CD4-positive, alpha-beta T cell treated with Interleukin-10 for 1 hour (primary cell): ENCODE data around the gene QKI.
"Not testable (repeated sequence)": the region's sequence is repeated elsewhere in the genome, so short reads cannot be mapped to it uniquely, and the experiment has no call there.

Experiments used
- DNase-seq: peaks from one replicate; pipeline ENCODE4 v3.0.0-alpha.2; 2020

QKI gene

DNA sequence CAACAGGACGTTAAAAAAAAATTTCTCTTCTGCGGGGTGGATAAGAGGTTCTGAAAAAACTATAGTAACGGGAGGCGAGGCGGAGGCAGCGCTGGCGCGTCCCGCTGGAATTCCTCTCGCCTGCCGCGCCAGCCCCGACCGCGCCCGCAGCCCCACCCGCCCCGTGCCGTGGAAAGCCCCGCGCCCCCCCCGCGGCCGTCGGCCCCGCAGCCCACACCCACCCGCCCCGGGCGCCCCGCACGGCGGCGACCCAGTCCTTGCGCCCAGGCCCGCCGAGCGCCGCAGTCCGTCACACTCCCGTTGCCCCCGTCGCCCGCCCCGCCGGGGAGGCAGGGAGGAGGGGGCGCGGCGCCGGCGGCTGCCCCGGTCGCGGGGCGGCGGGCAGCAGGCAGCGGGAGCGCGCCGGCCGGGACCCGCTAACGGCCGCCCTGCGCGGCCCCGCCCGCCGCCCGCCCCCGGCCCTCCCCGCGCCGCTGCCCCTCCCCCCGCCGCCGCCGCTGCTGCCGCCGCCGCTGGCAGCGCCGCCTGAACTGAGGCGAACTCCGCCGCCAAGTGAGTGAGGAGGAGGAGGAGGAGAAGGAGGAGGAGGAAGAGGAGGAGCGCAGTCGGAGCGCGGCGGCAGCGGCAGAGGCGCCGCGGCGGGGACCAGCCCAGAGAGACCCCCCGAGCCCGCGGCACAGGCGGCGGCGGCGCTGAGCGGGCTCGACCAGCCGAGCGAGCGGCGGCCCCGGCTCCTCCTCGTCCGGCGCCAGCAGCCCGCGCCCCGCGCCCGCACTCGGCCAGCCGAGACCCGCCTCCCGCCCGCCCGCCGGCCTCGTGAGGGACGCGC, at the start of gene QKI:
TSS of gene QKI (plus strand) at position 602 of the 829 bp plus-strand sequence. CDS start 476 bp downstream, outside the sequence.
- DNase-seq, result peak; percentile 89

DNA sequence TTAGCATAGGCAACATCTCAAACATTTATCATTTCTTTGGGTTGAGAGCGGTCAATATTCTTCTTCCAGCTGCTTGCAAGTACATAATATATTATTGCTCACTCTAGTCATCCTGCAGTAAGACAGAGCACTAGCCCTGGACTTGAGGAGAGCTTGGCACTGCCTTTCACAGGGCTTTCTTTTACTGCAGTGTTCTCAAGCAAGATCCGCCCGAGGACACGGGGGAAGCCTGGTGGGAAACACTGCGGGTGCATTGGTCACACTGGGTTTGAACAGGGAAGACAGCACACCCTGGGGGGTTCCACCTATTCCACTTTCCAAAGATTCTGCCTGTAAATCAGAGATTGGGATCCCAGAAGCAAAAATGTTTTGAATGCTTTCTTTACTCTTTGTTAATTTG, 48.2 kb upstream of the QKI start:
- no peak for DNase-seq

DNA sequence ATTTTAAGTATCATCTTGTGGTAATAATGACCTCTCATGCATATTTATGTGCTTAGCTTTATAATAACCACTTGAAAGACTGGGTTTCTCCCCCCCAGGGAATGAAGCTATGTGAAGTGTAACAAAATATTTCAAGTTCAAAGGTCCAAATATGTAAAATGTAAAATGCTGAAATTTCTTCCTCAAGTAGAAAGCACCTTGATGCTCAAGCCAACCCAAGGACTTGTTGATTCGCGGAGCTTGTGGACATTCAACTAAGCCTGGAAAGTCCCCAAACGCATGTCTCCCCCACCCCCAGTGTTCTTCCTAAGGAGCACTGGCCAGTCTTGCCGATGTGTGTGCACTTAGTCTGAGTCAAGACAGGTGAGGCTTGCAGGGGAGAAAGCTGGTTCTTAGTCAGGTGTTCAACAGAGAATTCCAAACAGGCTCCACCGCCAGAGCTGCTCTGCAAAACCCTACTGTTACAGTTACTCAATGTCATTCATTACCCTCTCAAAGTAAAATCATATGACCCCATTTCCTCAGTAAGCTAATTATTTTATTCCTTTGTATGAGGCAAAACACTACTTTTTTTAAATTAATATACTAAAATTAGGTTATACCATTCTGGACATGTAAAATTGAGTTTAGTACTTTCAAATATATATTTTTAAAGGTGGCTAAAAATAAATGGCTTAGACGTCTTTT, 46.9 kb upstream of the QKI start:
- no peak for DNase-seq

DNA sequence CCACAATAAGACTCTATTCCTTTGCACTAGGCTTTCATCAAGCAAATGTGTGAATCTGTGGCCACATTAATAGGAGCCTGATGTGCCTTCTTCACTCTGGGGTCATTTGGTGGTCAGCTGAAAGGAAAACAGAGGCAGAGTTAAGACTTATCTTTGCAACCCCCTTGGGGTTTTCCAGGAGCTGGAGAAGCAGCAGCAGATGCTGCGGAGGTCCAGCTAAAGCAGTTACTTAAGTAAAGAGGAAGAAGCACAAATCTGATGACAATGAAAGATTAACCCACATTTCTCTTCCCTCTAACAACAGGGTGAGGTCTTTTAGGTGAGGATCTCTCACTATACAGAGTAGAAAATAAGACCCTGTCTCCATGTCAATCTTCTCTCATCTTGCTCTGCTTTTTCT, 45.4 kb upstream of the QKI start:
- DNase-seq, result no peak

DNA sequence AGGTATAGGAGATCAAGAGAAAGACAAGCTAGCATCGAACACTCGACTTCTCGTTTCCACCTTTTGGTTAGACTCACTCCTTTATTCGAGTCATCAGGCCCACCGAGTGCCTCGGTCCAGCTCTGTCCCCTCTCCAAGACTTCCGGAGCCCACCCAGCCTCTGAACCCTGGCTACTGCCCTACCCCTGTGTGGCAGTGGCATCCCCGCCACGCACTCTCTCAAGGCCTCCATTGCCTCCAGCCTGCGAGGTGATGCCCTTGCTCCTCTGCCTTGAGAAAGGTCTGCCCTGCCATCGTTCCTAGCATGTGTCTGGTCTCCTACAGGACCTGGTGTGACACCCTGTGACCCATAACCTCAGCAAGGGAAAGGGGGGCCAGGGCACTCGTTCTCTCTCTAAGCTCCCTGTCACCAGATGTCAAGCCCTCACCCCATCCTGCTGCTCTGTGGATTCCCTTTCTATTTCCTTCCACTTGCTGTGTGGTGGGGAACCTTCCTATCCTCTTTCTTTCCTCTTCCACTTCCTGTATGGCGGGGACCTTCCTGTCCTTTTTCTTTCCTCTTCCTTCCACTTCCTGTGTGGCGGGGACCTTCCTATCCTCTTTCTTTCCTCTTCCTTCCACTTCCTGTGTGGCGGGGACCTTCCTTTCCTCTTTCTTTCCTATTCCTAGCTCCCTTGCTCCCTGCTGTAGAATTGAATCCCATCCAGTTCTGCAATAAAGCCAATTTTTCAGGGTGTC, 44.7 kb upstream of the QKI start:
- no peak for DNase-seq

DNA sequence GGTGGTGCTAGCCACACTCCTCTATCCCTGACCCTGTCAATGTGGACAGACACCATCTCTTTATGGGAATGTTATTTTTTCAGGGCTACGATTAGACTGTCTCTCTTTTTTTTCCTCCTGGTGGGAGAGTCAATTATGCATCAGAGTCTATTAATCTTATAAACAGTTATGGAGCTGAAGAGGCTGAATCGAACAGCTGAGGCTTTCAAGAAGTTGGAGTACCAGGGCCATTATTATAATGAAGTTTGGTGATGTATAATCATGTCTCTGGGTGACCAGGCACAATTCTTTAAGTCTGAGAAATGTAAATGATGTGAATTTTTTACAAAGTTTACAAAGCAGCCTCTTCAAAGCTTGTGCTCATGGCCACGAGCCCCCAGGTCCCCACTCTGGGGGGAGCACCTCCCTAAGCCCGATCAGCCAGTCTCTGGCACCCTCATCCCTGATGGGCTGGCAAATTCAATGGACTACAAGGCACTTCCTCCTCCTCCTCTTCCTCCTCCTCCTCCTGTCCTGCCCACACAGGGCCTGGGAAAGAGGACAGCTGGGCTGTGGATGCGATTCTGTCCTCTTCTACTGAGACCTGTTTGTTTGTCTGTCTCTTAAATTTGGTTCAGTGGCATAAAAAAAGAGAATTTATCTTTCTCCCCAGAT, 43.9 kb upstream of the QKI start:
- DNase-seq, result no peak

DNA sequence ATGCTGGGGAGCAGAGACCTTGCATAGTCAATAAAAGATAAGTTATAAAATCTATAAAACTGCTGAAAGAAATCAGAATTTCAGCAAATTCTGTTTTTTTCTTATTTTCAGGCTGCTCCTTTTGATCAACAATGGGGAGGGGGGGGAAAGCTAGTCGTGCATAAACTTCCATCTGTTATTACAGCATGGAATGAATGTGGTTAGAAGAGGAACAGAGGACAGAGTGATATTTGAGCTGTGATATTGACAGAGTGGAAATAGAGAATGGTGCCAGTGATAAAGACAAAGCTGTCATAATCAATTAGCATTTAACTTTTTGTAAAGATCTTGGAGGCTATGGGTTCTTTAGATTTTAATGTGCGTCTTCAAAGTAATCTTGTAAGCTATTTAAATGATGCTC, 43.4 kb upstream of the QKI start:
- no peak for DNase-seq

DNA sequence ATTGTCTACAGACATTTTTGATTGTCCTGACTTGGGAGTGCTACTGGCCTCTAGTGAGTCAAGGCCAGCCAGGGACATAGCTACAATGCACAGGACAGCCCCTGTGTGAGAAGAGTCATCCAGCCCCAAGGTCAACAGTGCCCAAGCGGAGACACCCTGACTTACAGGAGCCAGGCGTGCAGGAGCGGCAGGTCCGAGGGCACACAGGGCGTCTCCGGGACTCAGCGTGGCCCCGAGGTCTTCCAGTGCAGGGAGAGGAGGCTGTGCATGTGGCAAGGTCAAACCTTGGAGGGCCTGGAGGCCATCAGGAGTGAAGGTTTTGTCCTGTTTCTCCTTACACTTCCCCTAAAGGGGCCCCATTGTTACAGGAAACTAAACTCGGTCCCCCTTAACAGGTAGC, 41.3 kb upstream of the QKI start:
- no peak for DNase-seq

DNA sequence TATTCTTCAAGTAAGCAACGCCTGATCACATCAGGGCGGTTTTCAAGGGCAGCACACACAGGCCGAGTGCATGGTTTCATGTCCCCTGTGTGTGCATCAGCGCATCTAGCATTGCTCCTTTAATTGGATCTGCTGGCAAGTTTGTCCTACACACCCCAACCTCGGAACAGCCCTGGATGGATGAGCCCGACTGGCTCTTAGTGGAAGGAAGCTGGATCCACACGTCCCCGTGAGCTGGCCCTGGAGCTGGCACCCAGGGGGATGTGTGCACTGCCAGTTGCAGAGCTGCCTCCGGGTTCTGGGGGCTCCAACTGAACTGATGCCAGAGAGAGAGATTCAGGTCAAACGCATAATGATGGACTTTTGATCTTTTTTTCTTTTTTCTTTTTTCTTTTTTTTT, 39.2 kb upstream of the QKI start:
- DNase-seq, result no peak

DNA sequence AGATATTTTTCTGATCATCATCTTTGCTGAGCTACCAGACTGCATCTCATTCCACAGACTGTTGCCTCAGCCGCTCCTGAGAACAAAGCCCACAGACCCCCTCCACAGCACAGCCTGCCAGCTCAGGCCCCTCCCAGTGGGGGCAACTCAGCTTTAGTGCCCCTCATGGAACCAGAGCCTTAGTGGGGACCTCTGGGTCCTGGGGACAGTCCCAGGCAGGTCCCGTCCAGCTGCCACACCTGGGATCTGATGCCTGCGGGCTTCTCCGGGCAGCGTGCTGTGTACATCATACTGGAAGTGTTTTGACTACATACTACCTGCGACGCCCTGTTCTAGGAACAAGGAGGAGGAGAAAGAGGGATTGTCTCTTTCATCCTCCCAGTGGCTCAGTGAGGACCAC, 38.3 kb upstream of the QKI start:
- DNase-seq, result no peak

DNA sequence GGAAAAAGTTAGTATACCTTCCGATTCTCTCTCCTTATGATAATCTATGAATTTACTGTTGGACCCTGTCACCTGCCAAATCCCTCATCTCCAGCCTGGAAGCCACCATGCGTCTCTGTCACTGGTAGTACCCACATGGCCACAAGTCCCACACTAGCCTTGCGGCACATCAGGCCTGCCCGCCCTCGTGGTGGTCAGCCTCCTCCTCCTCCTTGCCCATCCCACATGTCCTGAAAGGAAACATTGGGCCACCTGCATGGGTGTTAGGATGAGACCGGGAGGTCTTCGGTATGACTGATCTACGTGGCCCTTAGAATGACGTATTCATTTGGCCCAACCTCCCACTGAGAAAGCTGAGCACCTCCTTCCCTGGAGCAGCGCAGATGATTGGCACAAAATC, 37.0 kb upstream of the QKI start:
- no peak for DNase-seq

DNA sequence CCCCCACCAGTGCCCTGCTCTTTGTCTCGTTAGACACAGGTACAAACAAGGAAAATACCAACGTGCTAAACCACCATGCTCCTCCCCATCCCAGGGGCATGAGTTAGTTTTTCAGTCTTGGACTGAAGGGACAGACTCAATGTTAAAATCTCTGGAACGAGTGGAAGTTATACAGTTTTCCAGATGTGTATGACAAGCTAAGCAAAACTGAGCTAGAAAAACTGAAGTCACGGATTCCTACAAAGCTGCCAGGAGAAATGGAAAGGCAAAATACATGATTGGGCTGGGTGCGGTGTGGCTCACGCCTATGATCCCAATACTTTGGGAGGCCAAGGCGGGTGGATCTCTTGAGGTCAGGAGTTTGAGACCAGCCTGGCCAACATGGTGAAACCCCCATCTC, 34.3 kb upstream of the QKI start:
- DNase-seq, result no peak

DNA sequence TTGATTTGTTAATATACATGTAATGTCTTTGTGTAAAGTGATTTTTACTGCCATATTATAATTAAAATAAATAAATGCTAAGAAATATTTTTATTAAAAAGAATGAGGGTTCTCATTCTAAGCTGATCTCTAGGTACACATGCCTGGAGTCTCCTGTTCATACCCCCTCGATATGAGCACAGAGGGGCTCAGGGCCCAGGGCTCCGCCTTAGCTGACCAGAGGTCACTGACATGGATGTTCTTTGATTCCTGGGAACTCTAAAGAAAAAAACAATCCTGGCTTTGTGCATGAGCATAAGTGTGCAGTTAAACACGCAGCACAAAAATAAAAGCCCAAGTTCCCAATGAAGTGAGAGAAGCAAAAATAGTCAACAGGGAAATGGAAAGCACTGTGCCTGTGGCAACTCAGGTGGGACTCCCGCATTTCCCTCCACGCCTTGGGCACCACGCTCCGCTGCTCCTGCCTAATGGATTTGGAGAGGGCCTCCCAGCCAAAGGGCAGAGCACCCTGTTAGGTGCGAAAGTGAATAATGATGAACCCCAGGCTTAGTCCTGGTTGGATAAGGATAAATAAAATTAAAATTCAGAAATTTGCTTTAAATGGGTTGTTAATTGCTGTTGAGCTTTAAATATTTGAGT, 33.3 kb upstream of the QKI start:
- no peak for DNase-seq

DNA sequence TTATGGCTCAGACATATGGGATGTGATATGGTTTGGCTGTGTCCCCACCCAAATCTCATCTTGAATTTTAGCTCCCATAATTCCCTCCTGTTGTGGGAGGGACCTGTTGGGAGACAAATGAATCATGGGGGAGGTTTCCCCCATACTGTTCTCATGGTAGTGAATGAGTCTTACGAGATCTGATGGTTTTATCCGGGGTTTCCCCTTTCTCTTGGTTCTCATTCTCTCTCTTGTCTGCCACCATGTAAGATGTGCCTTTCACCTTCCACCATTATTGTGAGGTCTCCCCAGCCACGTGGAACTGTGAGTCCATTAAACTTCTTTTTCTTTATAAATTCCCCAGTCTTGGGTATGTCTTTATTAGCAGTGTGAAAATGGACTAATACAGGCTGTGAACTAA, 31.1 kb upstream of the QKI start:
- not testable (repeated sequence) for DNase-seq

DNA sequence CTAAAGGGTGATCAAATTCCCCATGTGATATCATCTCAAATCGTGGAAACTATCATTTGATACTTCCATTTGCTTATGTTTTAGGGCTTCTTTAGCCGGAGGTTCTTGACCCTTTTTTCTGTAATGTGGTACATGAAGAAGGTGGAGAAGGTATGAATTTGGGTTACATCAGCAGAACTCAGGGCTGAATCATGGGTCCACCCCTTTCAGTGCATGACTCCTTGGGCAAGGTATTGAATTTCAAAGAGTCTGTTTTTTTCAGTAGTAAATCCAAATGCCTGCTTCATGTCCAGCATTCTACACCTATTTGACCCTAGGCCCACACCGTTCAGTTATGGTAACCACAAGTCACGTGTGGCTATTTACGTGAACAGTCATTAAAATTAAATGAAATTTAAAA, 30.6 kb upstream of the QKI start:
- DNase-seq, result no peak

DNA sequence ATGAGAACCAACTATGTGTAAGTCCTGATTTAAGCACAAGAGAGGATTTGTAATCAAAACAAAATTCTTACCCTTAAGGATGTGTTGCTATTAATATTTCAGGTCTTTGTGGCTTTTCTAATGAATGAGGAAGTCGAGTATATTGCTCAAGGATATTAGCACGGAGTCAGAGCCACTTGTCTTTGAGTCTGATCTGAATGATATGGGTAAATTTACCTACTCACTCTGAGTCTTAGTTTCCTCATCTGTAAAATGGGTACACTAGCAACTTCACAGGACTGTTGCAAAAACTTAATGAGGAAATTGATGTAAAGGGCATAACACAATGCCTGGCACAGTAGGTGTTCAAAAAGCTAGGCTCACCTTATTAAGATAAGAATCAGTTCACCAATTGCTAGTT, 30.0 kb upstream of the QKI start:
- DNase-seq, result no peak

DNA sequence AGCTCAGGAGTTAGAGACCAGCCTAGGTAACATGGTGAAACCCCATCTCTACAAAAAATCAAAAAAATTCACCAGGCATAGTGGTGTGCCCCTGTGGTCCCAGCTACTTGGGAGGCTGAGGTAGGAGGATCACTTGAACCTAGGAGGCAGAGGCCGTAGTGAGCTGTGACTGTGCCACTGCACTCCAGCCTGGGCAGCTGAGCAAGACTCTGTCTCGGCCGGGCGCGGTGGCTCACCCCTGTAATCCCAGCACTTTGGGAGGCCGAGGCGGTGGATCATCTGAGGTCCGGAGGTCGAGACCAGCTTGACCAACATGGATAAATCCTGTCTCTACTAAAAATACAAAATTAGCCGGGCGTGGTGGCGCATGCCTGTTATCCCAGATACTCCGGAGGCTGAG, 29.0 kb upstream of the QKI start:
- not testable (repeated sequence) for DNase-seq

DNA sequence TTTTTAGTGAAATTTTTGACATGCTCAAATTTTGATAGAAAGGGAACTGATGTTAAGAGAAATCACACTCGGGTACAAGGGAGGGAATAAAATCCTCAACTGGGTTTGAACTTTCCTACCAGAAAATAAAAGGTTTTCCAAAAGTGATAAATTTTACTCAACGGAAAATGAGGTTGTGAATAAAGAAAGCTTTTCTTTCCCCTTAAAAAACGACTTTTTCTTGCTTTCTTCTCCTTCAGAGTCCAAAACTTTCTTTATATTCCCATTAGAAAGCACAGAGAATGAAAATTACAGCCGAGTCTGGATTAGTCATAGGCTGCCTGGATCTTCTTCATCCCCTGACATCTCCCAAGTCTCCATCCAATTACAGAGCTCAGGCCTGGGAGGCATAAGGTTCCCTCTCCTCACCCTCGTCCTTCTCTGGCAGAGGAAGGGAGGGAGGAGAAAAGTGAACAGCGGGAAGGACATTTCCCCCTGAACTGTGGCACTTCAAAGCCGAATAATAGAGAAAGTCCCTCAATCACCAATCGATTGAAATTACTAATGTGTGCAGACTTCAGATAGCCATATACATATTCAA, 28.1 kb upstream of the QKI start:
- no peak for DNase-seq

DNA sequence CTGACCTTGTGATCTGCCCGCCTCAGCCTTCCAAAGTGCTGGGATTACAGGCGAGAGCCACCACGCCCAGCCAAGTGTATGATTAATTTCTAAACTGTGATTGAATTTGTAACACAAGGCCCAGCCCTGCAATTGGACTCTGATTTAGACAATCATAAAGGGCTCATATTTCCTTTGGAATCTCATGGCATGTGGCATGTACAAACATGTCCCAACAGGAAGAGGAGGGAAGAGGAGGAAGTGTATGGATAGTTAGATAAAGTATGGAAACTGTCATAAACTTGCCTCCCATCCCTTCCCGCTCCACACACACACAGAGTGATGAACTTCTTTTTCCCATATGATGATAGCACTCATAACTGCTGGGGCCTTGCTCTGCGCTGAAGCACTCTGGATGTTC, 27.2 kb upstream of the QKI start:
- DNase-seq, result no peak

DNA sequence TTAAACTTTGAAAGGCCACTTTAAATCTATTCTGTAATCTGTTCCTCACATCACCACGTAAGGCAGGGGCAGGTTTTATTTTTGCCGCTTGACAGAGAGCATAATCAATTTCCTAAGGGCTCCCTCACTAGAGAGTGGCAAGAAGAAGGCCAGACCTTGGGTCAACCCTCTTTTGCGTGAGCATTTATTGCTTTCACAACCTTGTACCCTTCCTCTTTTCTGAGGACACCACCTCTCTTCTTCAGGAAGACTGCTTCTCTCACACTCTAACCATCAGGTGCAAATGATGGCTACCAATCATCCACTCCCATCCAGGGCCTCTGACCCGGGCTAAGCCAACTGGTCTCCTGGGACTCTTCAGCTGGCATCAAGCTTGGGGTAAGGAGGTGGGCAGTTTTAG, 25.2 kb upstream of the QKI start:
- DNase-seq, result no peak

DNA sequence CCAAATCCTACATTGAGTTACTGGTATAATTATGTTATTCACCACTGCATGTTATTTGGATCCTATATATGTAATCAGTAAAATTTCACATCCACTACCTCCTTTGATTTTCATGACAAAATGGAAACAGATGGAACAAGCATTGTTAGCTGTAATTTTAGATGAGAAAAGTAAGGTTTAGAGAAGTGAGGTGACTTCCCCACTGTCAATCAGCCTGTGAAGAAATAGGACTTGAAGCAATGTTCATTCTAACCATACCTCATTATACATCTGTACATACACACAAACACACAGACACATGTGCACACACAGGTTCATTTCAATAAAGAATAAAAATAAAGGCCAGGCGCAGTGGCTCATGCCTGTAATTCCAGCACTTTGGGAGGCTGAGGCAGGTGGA, 23.7 kb upstream of the QKI start:
- DNase-seq, result no peak

DNA sequence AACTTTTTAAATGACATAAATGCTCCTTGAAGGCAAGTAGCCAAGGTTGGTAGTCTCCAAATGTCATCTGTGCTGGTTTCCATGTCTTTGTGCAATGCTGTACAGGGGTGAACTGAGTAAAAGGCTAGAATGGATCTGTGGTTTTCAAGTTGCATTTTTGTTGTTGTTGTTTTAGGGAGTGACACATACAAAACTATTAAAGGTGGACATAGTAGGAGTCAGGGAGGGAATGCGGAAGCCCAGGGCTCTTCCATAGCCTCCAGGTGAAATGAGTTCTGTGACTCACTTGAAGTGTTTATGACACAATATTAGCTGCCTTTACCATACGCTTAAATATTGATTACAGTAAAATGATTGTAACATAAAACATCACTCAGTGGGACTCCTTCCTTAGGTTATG, 22.5 kb upstream of the QKI start:
- DNase-seq, result no peak

DNA sequence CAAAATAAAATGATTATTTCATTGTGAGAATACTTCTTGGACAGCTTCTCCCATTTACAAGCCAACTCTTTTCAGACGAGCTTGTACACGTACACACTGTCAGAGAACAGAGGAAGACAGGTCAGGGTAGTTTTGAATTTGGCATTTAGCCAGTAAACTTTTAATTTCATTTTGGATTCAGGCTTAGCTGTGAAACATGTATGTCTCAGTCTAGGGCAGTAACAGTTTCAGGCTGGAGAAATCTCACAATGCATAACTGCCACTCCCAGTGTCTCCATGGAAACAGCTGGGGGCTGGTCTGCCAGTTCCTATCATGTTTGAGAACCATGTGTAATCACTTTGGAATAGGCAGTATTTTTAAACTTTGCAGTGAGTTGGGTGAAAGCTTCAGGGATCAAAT, 22.0 kb upstream of the QKI start:
- no peak for DNase-seq
